H1 (cell line): ENCODE results near the gene RHBDD1. TPM values are rescaled to one million over a fixed set of nuclear protein-coding genes. Genes with fewer than 3 reads are reported as not detected.

Experiments
- BRCA1 ChIP-seq: IDR thresholded peaks from 2 replicates; pipeline ENCODE4 v1.6.1; 2012; ENCODE audit warnings: low read depth, low read length, improper control_type of control experiment
- CREB1 ChIP-seq: IDR thresholded peaks from 2 replicates; pipeline ENCODE4 v1.6.1; 2012; ENCODE audit warnings: inconsistent platforms
- CTCF ChIP-seq, 3 experiments: IDR thresholded peaks; 1 replicate in 2 of 3; 2 replicates in 1 of 3; pipeline versions ENCODE4 v1.5.1 to v1.6.1; 2011; ENCODE audit warnings: low read length in 3 of 3, mild to moderate bottlenecking in 3 of 3, inconsistent platforms in 2 of 3, low read depth in 1 of 3, moderate library complexity in 1 of 3; ENCODE audit not compliant: insufficient read depth in 1 of 3; ENCODE audit errors: control extremely low read depth in 1 of 3
- MAX ChIP-seq: IDR thresholded peaks from 2 replicates; pipeline ENCODE4 v1.6.1; 2012; ENCODE audit warnings: inconsistent platforms
- NANOG ChIP-seq: IDR thresholded peaks from 2 replicates; pipeline ENCODE4 v1.6.1; 2011; ENCODE audit warnings: low read length, low read depth, mild to moderate bottlenecking, inconsistent platforms; ENCODE audit not compliant: insufficient read depth, poor library complexity, severe bottlenecking
- POU5F1 ChIP-seq: IDR thresholded peaks from 2 replicates; pipeline ENCODE4 v1.6.1; 2011; ENCODE audit warnings: low read depth, mild to moderate bottlenecking, low read length, moderate library complexity
- RXRA ChIP-seq: IDR thresholded peaks from 2 replicates; pipeline ENCODE4 v1.6.1; 2011; ENCODE audit warnings: low read depth, mild to moderate bottlenecking, low read length, moderate library complexity; ENCODE audit not compliant: insufficient read depth
- SP4 ChIP-seq: IDR thresholded peaks from 2 replicates; pipeline ENCODE4 v1.6.1; 2012; ENCODE audit warnings: low read length, inconsistent platforms
- polyA plus RNA-seq, 7 experiments: library from polyadenylated mRNA; depleted of rRNA in 3 of 7; stranded (reverse) in 5 of 7; unstranded in 2 of 7; fragments of >200 nt in 5 of 7; fragments of 200-250 nt in 2 of 7; gene quantifications; 1 replicate in 5 of 7; 2 replicates in 1 of 7; 4 replicates in 1 of 7; pipeline versions ENCODE4 v1.2.1 to v1.2.3, GENCODE V29; 2011 to 2013; ENCODE audit warnings: missing spikeins in 2 of 7, mixed read lengths in 2 of 7
- total RNA-seq: library from RNA; stranded (reverse); fragmentation: NEBNext Ultra II Directional; extraction: Animal tissue kit (Norgen Biotek cat#: 25700); gene quantifications from 2 replicates; pipeline ENCODE4 v1.2.1, GENCODE V29; 2021
- TF ChIP-seq, protein P1 (sequence below): fragments of 300-600 bp; sonication (generic); IDR thresholded peaks from 2 replicates; pipeline ENCODE4 v1.7.1; 2012; ENCODE audit warnings: low read length, moderate library complexity, mild to moderate bottlenecking, inconsistent platforms; ENCODE audit not compliant: insufficient replicate concordance

Gene RHBDD1
- total and polyA plus RNA-seq, 2 of the 8 experiments (the other 6 are each of a cell fraction or from before 2014, with no cell fraction given): 10.5 to 23.1 TPM

DNA sequence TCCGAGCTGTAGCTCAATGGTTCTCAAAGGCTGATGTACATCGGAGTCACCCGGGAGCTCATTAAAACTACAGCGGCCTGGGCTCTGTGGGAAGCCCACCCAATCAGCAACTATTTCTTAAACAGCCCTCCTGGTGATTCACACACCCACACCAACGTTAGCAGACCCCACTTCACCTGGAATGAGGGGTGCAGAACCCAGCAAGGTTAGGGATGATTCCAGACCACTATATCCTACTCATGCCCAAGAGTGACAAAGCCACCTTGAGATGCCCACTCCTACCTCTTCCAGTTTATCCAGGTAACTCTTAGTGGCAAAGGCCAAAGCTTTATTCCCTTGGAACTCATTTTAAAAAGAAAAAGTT is 149.7 kb downstream of the RHBDD1 start (continued):
- TF ChIP-seq, protein P1, sequence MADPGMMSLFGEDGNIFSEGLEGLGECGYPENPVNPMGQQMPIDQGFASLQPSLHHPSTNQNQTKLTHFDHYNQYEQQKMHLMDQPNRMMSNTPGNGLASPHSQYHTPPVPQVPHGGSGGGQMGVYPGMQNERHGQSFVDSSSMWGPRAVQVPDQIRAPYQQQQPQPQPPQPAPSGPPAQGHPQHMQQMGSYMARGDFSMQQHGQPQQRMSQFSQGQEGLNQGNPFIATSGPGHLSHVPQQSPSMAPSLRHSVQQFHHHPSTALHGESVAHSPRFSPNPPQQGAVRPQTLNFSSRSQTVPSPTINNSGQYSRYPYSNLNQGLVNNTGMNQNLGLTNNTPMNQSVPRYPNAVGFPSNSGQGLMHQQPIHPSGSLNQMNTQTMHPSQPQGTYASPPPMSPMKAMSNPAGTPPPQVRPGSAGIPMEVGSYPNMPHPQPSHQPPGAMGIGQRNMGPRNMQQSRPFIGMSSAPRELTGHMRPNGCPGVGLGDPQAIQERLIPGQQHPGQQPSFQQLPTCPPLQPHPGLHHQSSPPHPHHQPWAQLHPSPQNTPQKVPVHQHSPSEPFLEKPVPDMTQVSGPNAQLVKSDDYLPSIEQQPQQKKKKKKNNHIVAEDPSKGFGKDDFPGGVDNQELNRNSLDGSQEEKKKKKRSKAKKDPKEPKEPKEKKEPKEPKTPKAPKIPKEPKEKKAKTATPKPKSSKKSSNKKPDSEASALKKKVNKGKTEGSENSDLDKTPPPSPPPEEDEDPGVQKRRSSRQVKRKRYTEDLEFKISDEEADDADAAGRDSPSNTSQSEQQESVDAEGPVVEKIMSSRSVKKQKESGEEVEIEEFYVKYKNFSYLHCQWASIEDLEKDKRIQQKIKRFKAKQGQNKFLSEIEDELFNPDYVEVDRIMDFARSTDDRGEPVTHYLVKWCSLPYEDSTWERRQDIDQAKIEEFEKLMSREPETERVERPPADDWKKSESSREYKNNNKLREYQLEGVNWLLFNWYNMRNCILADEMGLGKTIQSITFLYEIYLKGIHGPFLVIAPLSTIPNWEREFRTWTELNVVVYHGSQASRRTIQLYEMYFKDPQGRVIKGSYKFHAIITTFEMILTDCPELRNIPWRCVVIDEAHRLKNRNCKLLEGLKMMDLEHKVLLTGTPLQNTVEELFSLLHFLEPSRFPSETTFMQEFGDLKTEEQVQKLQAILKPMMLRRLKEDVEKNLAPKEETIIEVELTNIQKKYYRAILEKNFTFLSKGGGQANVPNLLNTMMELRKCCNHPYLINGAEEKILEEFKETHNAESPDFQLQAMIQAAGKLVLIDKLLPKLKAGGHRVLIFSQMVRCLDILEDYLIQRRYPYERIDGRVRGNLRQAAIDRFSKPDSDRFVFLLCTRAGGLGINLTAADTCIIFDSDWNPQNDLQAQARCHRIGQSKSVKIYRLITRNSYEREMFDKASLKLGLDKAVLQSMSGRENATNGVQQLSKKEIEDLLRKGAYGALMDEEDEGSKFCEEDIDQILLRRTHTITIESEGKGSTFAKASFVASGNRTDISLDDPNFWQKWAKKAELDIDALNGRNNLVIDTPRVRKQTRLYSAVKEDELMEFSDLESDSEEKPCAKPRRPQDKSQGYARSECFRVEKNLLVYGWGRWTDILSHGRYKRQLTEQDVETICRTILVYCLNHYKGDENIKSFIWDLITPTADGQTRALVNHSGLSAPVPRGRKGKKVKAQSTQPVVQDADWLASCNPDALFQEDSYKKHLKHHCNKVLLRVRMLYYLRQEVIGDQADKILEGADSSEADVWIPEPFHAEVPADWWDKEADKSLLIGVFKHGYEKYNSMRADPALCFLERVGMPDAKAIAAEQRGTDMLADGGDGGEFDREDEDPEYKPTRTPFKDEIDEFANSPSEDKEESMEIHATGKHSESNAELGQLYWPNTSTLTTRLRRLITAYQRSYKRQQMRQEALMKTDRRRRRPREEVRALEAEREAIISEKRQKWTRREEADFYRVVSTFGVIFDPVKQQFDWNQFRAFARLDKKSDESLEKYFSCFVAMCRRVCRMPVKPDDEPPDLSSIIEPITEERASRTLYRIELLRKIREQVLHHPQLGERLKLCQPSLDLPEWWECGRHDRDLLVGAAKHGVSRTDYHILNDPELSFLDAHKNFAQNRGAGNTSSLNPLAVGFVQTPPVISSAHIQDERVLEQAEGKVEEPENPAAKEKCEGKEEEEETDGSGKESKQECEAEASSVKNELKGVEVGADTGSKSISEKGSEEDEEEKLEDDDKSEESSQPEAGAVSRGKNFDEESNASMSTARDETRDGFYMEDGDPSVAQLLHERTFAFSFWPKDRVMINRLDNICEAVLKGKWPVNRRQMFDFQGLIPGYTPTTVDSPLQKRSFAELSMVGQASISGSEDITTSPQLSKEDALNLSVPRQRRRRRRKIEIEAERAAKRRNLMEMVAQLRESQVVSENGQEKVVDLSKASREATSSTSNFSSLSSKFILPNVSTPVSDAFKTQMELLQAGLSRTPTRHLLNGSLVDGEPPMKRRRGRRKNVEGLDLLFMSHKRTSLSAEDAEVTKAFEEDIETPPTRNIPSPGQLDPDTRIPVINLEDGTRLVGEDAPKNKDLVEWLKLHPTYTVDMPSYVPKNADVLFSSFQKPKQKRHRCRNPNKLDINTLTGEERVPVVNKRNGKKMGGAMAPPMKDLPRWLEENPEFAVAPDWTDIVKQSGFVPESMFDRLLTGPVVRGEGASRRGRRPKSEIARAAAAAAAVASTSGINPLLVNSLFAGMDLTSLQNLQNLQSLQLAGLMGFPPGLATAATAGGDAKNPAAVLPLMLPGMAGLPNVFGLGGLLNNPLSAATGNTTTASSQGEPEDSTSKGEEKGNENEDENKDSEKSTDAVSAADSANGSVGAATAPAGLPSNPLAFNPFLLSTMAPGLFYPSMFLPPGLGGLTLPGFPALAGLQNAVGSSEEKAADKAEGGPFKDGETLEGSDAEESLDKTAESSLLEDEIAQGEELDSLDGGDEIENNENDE: no peak
- TF ChIP-seq RXRA (no peak), SP4 (no peak), BRCA1 (no peak), POU5F1 (no peak), MAX (no peak), CREB1 (no peak), NANOG (no peak), CTCF (IDR thresholded peaks at IDR 0.05; ENCODE audit: control extremely low read depth in 1 of 3, insufficient read depth in 1 of 3, low read depth in 1 of 3, low read length in 3 of 3) (no peak)
